ENCODE data around the gene OR10G7.
"Not testable (repeated sequence)": the region's sequence is repeated elsewhere in the genome, so short reads cannot be mapped to it uniquely, and the experiment has no call there.

OR10G7 gene

GRCh38 chr11:124050748-124051147 is 9.6 kb upstream of the OR10G7 start:
- H3K4me3 ChIP-seq (ENCODE audit: low read length) = no peak overlapping the region
- no peak for TF ChIP-seq CTCF (IDR thresholded peaks at IDR 0.05; ENCODE audit: insufficient read depth, low read depth, low read length, missing control alignments)
- peak; percentile 21 for DNase-seq (ENCODE audit: low read depth)

- DNase-seq (ENCODE audit: low read depth) = no peak
- no peak overlapping the region for H3K4me3 ChIP-seq (ENCODE audit: low read length)
- no peak for TF ChIP-seq CTCF (IDR thresholded peaks at IDR 0.05; ENCODE audit: insufficient read depth, low read depth, low read length, missing control alignments)
Measured at GRCh38 chr11:124043420-124043819, 2.3 kb upstream of the OR10G7 start.

DNA sequence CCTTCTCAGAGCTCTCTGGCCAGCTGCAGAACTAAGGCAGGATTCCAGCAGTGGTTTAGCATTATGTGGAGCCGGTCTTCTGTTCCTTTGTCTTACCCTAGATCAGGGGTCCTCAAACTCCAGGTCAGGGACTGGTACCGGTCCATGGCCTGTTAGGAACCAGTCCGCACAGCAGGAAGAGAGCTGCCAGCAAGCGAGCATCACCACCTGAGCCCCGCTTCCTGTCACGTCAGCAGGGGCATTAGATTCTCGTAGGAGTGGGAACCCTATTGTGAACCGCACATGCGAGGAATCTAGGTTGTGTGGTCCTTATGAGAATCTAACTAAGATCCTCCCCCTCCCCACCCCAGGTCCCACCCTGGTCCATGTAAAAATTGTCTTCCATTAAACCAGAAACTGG is 1.6 kb downstream of the OR10G7 start:
- no peak for TF ChIP-seq CTCF (IDR thresholded peaks at IDR 0.05; ENCODE audit: insufficient read depth, low read depth, low read length, missing control alignments)
- DNase-seq (ENCODE audit: low read depth) = no peak
- no peak overlapping the region for H3K4me3 ChIP-seq (ENCODE audit: low read length)

DNA sequence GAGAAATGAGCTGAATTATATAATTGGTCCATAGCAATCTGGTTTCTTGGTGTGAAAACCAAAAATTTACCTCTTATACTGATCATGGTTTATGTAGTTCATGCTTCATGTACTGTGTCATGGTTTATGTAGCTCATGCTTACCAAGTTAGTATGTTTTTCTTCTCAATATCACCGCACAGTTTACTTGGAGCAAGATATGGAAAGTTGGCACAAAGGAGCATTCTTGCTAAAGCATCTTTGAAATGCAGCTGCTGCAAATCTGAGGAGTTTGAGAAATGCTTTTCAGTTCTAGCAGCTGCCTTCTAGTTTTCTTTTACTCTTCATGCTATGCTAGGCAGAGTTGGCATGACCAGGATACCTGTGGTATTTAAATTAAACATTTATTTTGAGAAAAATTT is 4.5 kb downstream of the OR10G7 start:
- no peak for TF ChIP-seq CTCF (IDR thresholded peaks at IDR 0.05; ENCODE audit: insufficient read depth, low read depth, low read length, missing control alignments)
- no peak overlapping the region for H3K4me3 ChIP-seq (ENCODE audit: low read length)
- no peak for DNase-seq (ENCODE audit: low read depth)

DNA sequence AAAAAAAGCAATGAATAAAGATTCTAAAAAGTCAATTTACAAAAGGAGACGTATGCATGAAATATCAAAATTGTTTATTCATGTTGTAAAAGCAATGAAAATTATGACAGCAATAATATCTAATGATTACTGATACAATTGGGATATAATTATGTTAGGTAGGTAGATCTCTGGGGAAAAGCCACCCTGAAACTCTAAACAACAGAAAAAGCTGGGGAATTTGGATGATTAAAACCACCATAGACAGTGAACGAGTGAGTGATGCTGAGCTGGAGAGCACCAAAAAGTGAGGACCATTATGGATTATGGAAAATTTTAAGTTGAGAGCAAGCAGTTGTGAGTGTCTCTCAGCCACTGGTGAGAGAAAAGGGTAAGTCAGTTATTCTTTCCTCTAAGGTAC is 14.6 kb downstream of the OR10G7 start, which contains the start of gene OR10G8:
Gene OR10G8 (plus strand): TSS at position 301 of the 400 bp plus-strand sequence. CDS start 2,825 bp downstream, outside the sequence.
- no peak for TF ChIP-seq CTCF (IDR thresholded peaks at IDR 0.05; ENCODE audit: insufficient read depth, low read depth, low read length, missing control alignments)
- no peak within 1 kb of the TSS for H3K4me3 ChIP-seq (ENCODE audit: low read length)
- DNase-seq (ENCODE audit: low read depth) = no peak

- not testable (repeated sequence) for DNase-seq (ENCODE audit: low read depth); H3K4me3 ChIP-seq (ENCODE audit: low read length)
Measured at GRCh38 chr11:124015837-124016236, 25.3 kb downstream of the OR10G7 start.

DNA sequence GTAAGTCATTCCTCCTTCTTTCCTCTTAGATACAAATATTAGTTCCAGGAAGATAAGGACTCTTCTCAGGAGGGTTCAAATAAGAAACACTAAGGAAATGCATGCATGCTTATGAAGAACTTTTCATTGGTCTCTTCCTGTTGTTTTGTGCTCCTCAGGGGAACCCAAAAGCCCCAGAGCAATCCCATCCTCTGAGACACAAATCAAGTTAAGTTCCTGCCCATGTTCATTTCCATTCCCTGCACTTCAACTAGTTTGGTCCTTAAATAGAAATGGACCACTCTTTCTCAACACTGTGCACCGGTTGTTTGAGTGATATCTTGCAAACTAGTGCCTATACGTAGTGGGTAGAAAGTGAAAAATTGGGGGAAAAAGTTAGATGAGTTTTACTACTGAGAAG is 28.4 kb downstream of the OR10G7 start, which contains the start of gene OR10G4:
Gene OR10G4 (plus strand): TSS at position 301 of the 400 bp plus-strand sequence. CDS start 2,578 bp downstream, outside the sequence.
- TF ChIP-seq CTCF (IDR thresholded peaks at IDR 0.05; ENCODE audit: insufficient read depth, low read depth, low read length, missing control alignments) = no peak
- no peak for DNase-seq (ENCODE audit: low read depth)
- H3K4me3 ChIP-seq (ENCODE audit: low read length) = no peak within 1 kb of the TSS

All from epithelial cell of esophagus (primary cell).